Ovary (tissue), 9 donors: ENCODE measurements around the gene C22orf42. TPM values are rescaled to one million over a fixed set of nuclear protein-coding genes. Genes with fewer than 3 reads are reported as not detected.

Source experiments
- DNase-seq, 5 donors: peaks; one replicate each; pipeline ENCODE4 v3.0.0-alpha.2; 2019 to 2020
- H3K27ac ChIP-seq, 2 donors: fragments of 200-600 bp; one replicate each; pipeline versions ENCODE4 v1.5.1 to v1.8.0; 2019 to 2022
- H3K27me3 ChIP-seq: fragments of 200-600 bp; one replicate; pipeline ENCODE4 v1.8.0; 2022
- H3K36me3 ChIP-seq: fragments of 200-600 bp; sonication (generic); one replicate; pipeline ENCODE4 v1.5.1; 2019
- H3K4me1 ChIP-seq: one replicate; pipeline ENCODE4 v1.8.1; 2013; ENCODE audit warnings: mild to moderate bottlenecking, moderate library complexity; ENCODE audit not compliant: insufficient read depth
- H3K4me3 ChIP-seq: fragments of 200-600 bp; sonication (generic); one replicate; pipeline ENCODE4 v1.5.1; 2017
- H3K9me3 ChIP-seq, 2 donors: fragments of 200-600 bp in 1 of 2; sonication (generic) in 1 of 2; one replicate each; pipeline versions ENCODE4 v1.5.1 to v1.8.1; 2013 to 2019; ENCODE audit warnings: mild to moderate bottlenecking in 1 of 2, moderate library complexity in 1 of 2
- EP300 ChIP-seq: sonication (generic); formaldehyde crosslinking; IDR thresholded peaks from one replicate; pipeline ENCODE4 v1.6.1; 2017; ENCODE audit warnings: antibody characterized with exemption
- POLR2A ChIP-seq: fragments of 450-650 bp; IDR thresholded peaks from one replicate; pipeline ENCODE4 v1.6.1; 2017; ENCODE audit warnings: antibody characterized with exemption, mild to moderate bottlenecking, moderate library complexity
- whole genome bisulfite sequencing, 3 donors: extraction: QIAGEN DNeasy Blood & Tissue Kit in 1 of 3; methylation state at CpG; one replicate each; pipeline versions ENCODE4 v1.1.5 to v1.1.7; 2013 to 2017; 5-methylcytosine and 5-hydroxymethylcytosine counted together
- intact Hi-C, 4 donors: fragments of 100-400 bp; cut with DNase I; formaldehyde crosslinking; loops; one replicate each; pipeline versions ENCODE4 v1.11.0 to v1.15.1; 2022 to 2023
- polyA plus RNA-seq, 2 donors: library from polyadenylated mRNA; stranded (reverse); fragments of 200-250 nt in 1 of 2; fragments of 350-450 nt in 1 of 2; fragmentation: Illumina TruSeq in 1 of 2; extraction: RNeasy Lipid Tissue Mini Kit (QIAGEN cat#74804) in 1 of 2; gene quantifications; one replicate each; pipeline ENCODE4 v1.2.3, GENCODE V29; 2013 to 2014
- total RNA-seq, 7 donors: library from RNA; depleted of rRNA in 2 of 7; stranded (reverse); fragments of >200 nt in 2 of 7; fragmentation: NEBNext Ultra II Directional in 3 of 7; extraction: Animal tissue kit (Norgen Biotek cat#: 25700) in 3 of 7; gene quantifications; one replicate each; pipeline versions ENCODE4 v1.1.0 to v1.2.4, GENCODE V29; 2016 to 2023
- TF ChIP-seq, protein P1 (sequence below), 3 donors: fragments of 450-650 bp in 2 of 3; fragments of 200-600 bp in 1 of 3; IDR thresholded peaks; one replicate each; pipeline versions ENCODE4 v1.5.1 to v1.8.0; 2016 to 2022; ENCODE audit warnings: antibody characterized with exemption in 3 of 3, mild to moderate bottlenecking in 1 of 3
- donor health status: DM: no; HTN: no; CAD: no; lungs with moderate emphysema.
- donor health status: DM: no; HTN: no; CAD: no.
- donor health status: Bipolar disorder and iron deficiency.
- donor health status: DM: yes; HTN: yes; CAD: no.
- donor health status: DM: no; HTN: no; CAD: no.
- donor health status: DM: yes; HTN: yes; CAD: no.

Gene C22orf42
- total and polyA plus RNA-seq, 9 donors = not detected

DNA sequence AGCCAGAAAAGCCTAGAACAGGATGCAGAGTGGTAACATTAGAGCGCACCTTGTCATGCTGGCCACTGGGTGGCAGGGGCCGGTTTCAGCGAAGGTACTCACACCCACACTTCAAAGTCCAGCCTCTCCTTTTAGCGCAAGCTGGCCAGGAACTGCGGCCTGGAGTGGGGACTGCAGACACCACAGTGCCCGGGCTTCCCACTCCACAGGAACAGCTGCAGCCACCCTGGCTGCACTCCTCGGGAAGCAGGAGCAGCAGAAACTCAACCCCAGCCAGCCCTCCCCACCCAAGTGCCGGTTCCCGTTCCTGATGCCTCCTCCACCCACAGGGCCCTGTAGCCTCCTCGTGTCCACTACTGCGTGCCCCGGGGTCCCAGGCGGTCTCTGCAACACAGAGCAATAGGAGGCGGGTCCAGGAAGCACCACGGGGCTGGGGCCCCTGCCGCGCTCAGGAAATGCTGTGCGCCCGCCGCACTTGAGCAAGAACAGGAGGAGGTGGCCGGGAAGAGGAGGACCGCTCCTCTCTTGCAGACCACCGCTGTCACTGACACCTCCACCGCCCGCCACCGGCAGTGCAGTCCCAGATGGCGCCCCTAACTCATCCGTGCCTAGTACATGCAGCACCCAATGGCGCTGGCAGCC, 43.6 kb upstream of the C22orf42 start:
- intact Hi-C loops = no loop called here
- Histone ChIP-seq H3K27me3 (no peaks in the 10 kb centered on the region), H3K27ac (no peak overlapping the region), H3K4me1 (peaks cover 2% of the 10 kb centered on the region), H3K9me3 (no peaks in the 10 kb centered on the region), H3K4me3 (no peak overlapping the region), H3K36me3 (no peaks in the 10 kb centered on the region)
- WGBS, 3 donors = 7 to 9% (median 8%) methylated on average over 20 to 29 of the region's 29 CpGs
- TF ChIP-seq, protein P1, sequence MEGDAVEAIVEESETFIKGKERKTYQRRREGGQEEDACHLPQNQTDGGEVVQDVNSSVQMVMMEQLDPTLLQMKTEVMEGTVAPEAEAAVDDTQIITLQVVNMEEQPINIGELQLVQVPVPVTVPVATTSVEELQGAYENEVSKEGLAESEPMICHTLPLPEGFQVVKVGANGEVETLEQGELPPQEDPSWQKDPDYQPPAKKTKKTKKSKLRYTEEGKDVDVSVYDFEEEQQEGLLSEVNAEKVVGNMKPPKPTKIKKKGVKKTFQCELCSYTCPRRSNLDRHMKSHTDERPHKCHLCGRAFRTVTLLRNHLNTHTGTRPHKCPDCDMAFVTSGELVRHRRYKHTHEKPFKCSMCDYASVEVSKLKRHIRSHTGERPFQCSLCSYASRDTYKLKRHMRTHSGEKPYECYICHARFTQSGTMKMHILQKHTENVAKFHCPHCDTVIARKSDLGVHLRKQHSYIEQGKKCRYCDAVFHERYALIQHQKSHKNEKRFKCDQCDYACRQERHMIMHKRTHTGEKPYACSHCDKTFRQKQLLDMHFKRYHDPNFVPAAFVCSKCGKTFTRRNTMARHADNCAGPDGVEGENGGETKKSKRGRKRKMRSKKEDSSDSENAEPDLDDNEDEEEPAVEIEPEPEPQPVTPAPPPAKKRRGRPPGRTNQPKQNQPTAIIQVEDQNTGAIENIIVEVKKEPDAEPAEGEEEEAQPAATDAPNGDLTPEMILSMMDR (IDR thresholded peaks at IDR 0.05) = no peak
- TF ChIP-seq EP300 (no peak), POLR2A (no peak)
- no peak for DNase-seq

DNA sequence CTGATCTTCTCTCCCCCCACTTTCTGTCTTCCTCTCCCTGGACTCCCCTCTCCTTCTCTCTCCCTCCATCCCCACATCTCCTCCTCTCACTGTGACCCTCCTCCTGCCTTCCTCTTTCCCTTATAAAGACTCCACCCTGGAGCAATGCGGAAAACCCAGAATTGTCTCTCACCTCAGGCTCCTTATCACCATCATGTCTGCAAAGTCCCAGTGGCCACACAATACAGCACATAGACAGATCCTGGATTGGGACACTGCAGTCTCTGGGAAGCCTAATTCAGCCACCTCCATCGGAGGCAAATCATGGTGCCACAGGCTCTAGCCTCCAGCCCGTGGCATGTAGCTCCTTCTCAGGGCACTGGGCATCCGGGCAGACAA, 43.0 kb upstream of the C22orf42 start:
- TF ChIP-seq, protein P1 (IDR thresholded peaks at IDR 0.05) = no peak
- no peak for TF ChIP-seq POLR2A
- no peak for TF ChIP-seq EP300
- no peak overlapping the region for H3K4me3 ChIP-seq
- 20 to 33% (median 24%) methylated on average over 4 of the region's 4 CpGs for WGBS, 3 donors
- no peak for DNase-seq
- intact Hi-C loops = no loop called here
- H3K4me1 ChIP-seq = peaks cover 2% of the 10 kb centered on the region
- no peak overlapping the region for H3K27ac ChIP-seq
- H3K36me3 ChIP-seq = no peaks in the 10 kb centered on the region
- H3K9me3 ChIP-seq = no peaks in the 10 kb centered on the region
- H3K27me3 ChIP-seq = no peaks in the 10 kb centered on the region

DNA sequence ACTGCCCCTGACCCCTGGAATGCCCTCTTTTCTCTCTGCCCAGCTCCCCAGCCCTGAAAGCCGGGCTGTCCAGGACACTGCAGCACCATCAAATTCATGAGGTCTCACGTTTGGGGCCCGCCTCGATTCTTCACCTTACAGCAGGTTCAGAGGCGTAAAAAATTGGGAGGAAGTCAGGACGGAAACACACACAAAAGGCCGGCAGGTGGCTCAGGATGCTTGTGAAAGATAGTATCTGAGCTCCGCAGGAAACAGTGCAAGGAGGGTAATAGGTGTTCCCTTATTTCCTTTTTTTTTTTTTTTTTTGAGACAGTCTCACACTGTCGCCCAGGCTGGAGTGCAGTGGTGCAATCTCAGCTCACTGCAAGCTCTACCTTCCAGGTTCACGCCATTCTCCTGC, 41.6 kb upstream of the C22orf42 start:
- no peak for DNase-seq
- TF ChIP-seq POLR2A (no peak), EP300 (no peak)
- TF ChIP-seq, protein P1 (IDR thresholded peaks at IDR 0.05) = no peak
- H3K4me1 ChIP-seq = peaks cover 2% of the 10 kb centered on the region
- no peaks in the 10 kb centered on the region for H3K27me3 ChIP-seq
- no peak overlapping the region for H3K27ac ChIP-seq
- 71 to 78% (median 73%) methylated on average over 10 of the region's 10 CpGs for whole genome bisulfite sequencing, 3 donors
- H3K36me3 ChIP-seq = no peaks in the 10 kb centered on the region
- intact Hi-C loops = no loop called here
- no peaks in the 10 kb centered on the region for H3K9me3 ChIP-seq
- no peak overlapping the region for H3K4me3 ChIP-seq

DNA sequence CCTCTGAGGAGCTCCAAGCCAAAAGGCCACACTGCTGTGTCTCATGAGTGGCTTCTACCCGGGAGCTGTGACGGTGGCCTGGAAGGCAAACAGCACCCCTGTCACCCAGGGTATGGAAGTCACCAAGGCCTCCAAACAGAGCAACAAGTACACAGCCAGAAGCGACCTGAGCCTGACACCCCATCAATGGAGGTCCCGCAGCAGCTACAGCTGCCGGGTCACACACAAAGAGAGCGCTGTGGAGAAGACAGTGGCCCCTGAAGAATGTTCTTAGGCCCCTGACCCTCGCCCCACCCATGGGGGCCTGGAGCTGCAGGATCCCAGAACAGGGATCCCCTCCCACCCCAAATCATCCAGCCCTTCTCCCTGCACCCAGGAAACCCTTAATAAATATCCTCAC, 40.9 kb upstream of the C22orf42 start:
- TF ChIP-seq POLR2A (no peak), EP300 (no peak)
- TF ChIP-seq, protein P1 (IDR thresholded peaks at IDR 0.05) = no peak
- Histone ChIP-seq H3K27me3 (no peaks in the 10 kb centered on the region), H3K4me1 (peaks cover 2% of the 10 kb centered on the region), H3K9me3 (no peaks in the 10 kb centered on the region), H3K27ac (no peak overlapping the region), H3K36me3 (no peaks in the 10 kb centered on the region), H3K4me3 (no peak overlapping the region)
- WGBS, 3 donors = 56 to 84% (median 75%) methylated on average over 7 of the region's 7 CpGs
- no peak for DNase-seq
- intact Hi-C loops = no loop called here
